Esophagus muscularis mucosa (tissue), 4 donors: ENCODE data around the gene C1orf35. TPM values are rescaled to one million over a fixed set of nuclear protein-coding genes. Genes with fewer than 3 reads are reported as not detected.

Experiments used
- DNase-seq: peaks from one replicate; pipeline ENCODE4 v3.0.0-alpha.2; 2017; ENCODE audit errors: extremely low spot score
- H3K27ac ChIP-seq, 4 donors: fragments of 200-600 bp; sonication (generic); replicated peaks in 1 of 4; 1 replicate in 3 of 4; 2 replicates in 1 of 4; pipeline ENCODE4 v1.5.1; 2016 to 2019; ENCODE audit warnings: mild to moderate bottlenecking in 1 of 4
- H3K27me3 ChIP-seq, 4 donors: fragments of 200-600 bp; sonication (generic); one replicate each; pipeline versions ENCODE4 v1.5.1 to v1.6.0; 2016 to 2019
- H3K36me3 ChIP-seq, 4 donors: fragments of 200-600 bp; sonication (generic); one replicate each; pipeline ENCODE4 v1.5.1; 2016 to 2019
- H3K4me1 ChIP-seq, 4 donors: fragments of 200-600 bp; sonication (generic); one replicate each; pipeline ENCODE4 v1.5.1; 2016 to 2019
- H3K4me3 ChIP-seq, 4 donors: fragments of 200-600 bp; sonication (generic); 1 replicate in 2 of 4; 2 replicates in 2 of 4; pipeline ENCODE4 v1.5.1; 2016 to 2019; ENCODE audit warnings: mild to moderate bottlenecking in 4 of 4, moderate library complexity in 1 of 4
- H3K9me3 ChIP-seq, 4 donors: fragments of 200-600 bp; sonication (generic); 1 replicate in 3 of 4; 2 replicates in 1 of 4; pipeline ENCODE4 v1.5.1; 2016 to 2019
- CTCF ChIP-seq, 3 experiments: fragments of 200-600 bp in 2 of 3; fragments of 450-650 bp in 1 of 3; sonication (generic) in 2 of 3; IDR thresholded peaks; one replicate each; pipeline ENCODE4 v1.5.1; 2017 to 2019; ENCODE audit warnings: antibody characterized with exemption in 3 of 3, mild to moderate bottlenecking in 2 of 3, moderate library complexity in 1 of 3
- EP300 ChIP-seq: sonication (generic); formaldehyde crosslinking; IDR thresholded peaks from one replicate; pipeline ENCODE4 v1.6.1; 2017; ENCODE audit warnings: antibody characterized with exemption
- POLR2A ChIP-seq: fragments of 450-650 bp; IDR thresholded peaks from one replicate; pipeline ENCODE4 v1.6.1; 2017; ENCODE audit warnings: antibody characterized with exemption, moderate library complexity, mild to moderate bottlenecking, low read depth
- POLR2AphosphoS5 ChIP-seq, 2 donors: sonication (generic); formaldehyde crosslinking; IDR thresholded peaks; one replicate each; pipeline ENCODE4 v1.6.1; 2017; ENCODE audit warnings: antibody characterized with exemption in 2 of 2
- WGBS: methylation state at CpG from one replicate; pipeline ENCODE4 v1.1.5; 2018; 5-methylcytosine and 5-hydroxymethylcytosine counted together
- intact Hi-C: fragments of 100-400 bp; cut with DNase I; formaldehyde crosslinking; loops from one replicate; pipeline ENCODE4 v1.15.1; 2023
- total RNA-seq, 4 donors: library from RNA; depleted of rRNA; stranded (reverse); fragments of >200 nt; gene quantifications; one replicate each; pipeline versions ENCODE4 v1.1.0 to v1.2.1, GENCODE V29; 2016

The C1orf35 gene
- total RNA-seq, 4 donors from 2014 or later: 11.2 to 24.3 (median 11.9) TPM

GRCh38 chr1:228150461-228151179 lies 47.5 kb upstream of the C1orf35 start:
- 25% methylated on average over 17 of the region's 17 CpGs for whole genome bisulfite sequencing
- Histone ChIP-seq H3K4me1 (peaks cover 48 to 72% (median 64%) of the 10 kb centered on the region in 4 donors), H3K27ac (peak overlapping the region; percentile 85 to 95 (median 90)), H3K9me3 (no peaks in the 10 kb centered on the region), H3K4me3 (peak overlapping the region; percentile 44 to 57 (median 49)), H3K27me3 (no peaks in the 10 kb centered on the region), H3K36me3 (peaks cover 7 to 41% (median 37%) of the 10 kb centered on the region in 4 donors)
- TF ChIP-seq POLR2AphosphoS5 (IDR thresholded peaks at IDR 0.05) (peak; percentile 41 to 47), CTCF (IDR thresholded peaks at IDR 0.05) (no peak)
- intact Hi-C loops: no loop called here
- DNase-seq: no peak

GRCh38 chr1:228150120-228150460 lies 47.0 kb upstream of the C1orf35 start:
- Histone ChIP-seq H3K27me3 (no peaks in the 10 kb centered on the region), H3K4me1 (peaks cover 51 to 77% (median 69%) of the 10 kb centered on the region in 4 donors), H3K4me3 (peak overlapping the region; percentile 44 to 57 (median 49)), H3K36me3 (peaks cover 7 to 45% (median 42%) of the 10 kb centered on the region in 4 donors), H3K9me3 (no peaks in the 10 kb centered on the region), H3K27ac (peak overlapping the region; percentile 85 to 95 (median 90))
- TF ChIP-seq EP300 (no peak), POLR2AphosphoS5 (IDR thresholded peaks at IDR 0.05) (no peak), POLR2A (no peak), CTCF (IDR thresholded peaks at IDR 0.05) (no peak)
- intact Hi-C loops: no loop called here
- WGBS: 30% methylated on average over 2 of the region's 7 CpGs
- no peak for DNase-seq

GRCh38 chr1:228149406-228150119 lies 46.4 kb upstream of the C1orf35 start, which contains the start of gene GJC2:
GJC2 (plus strand) TSS chr1:228149930; CDS start chr1:228157759, 7,829 bp downstream.
- peak; percentile 63 to 68 for TF ChIP-seq POLR2AphosphoS5 (IDR thresholded peaks at IDR 0.05)
- no peak for TF ChIP-seq CTCF (IDR thresholded peaks at IDR 0.05)
- no peak for DNase-seq
- 56% methylated on average over 8 of the region's 17 CpGs for WGBS

GRCh38 chr1:228148935-228149405 lies 45.8 kb upstream of the C1orf35 start:
- intact Hi-C loops: no loop called here
- Histone ChIP-seq H3K36me3 (peaks cover 7 to 43% (median 39%) of the 10 kb centered on the region in 4 donors), H3K9me3 (no peaks in the 10 kb centered on the region), H3K4me1 (peaks cover 56 to 88% (median 80%) of the 10 kb centered on the region in 4 donors), H3K27ac (peak overlapping the region; percentile 85 to 95 (median 90)), H3K4me3 (peak overlapping the region; percentile 44 to 57 (median 49)), H3K27me3 (no peaks in the 10 kb centered on the region)
- 95% methylated on average over 3 of the region's 8 CpGs for WGBS
- DNase-seq: no peak
- TF ChIP-seq POLR2AphosphoS5 (IDR thresholded peaks at IDR 0.05) (no peak), EP300 (no peak), POLR2A (no peak), CTCF (IDR thresholded peaks at IDR 0.05) (no peak)

More at GRCh38 chr1:228149406-228150119, 46.4 kb upstream of the C1orf35 start, which contains the start of gene GJC2:
- Histone ChIP-seq H3K27me3 (no peaks in the 10 kb centered on the region), H3K4me1 (peaks cover 51 to 82% (median 75%) of the 10 kb centered on the region in 4 donors), H3K36me3 (peaks cover 7 to 43% (median 42%) of the 10 kb centered on the region in 4 donors), H3K27ac (peak within 1 kb of the TSS; percentile 85 to 95 (median 90)), H3K9me3 (no peaks in the 10 kb centered on the region), H3K4me3 (peak within 1 kb of the TSS; percentile 44 to 57 (median 49))
- intact Hi-C loops: no loop called here
